G401 (cell line): ENCODE measurements around the gene NAA25. TPM values are rescaled to one million over a fixed set of nuclear protein-coding genes. Genes with fewer than 3 reads are reported as not detected.
"Not testable (repeated sequence)": the region's sequence is repeated elsewhere in the genome, so short reads cannot be mapped to it uniquely, and the experiment has no call there.

Experiments used
- DNase-seq: peaks from one replicate; pipeline ENCODE4 v3.0.0-alpha.2; 2015; ENCODE audit warnings: low spot score
- in situ Hi-C: cut with HindIII; loops from 2 replicates; pipeline ENCODE4 v1.10.0; 2016; ENCODE audit warnings: low sequenced_read_pairs, mixed read lengths
- total RNA-seq: library from RNA; depleted of rRNA; stranded (reverse); fragments of >200 nt; shearing (Covaris generic); gene quantifications from 2 replicates; pipeline ENCODE4 v1.2.3, GENCODE V29; 2014

The NAA25 gene
- total RNA-seq, 1 experiment from 2014 or later: 7.7 TPM

DNA sequence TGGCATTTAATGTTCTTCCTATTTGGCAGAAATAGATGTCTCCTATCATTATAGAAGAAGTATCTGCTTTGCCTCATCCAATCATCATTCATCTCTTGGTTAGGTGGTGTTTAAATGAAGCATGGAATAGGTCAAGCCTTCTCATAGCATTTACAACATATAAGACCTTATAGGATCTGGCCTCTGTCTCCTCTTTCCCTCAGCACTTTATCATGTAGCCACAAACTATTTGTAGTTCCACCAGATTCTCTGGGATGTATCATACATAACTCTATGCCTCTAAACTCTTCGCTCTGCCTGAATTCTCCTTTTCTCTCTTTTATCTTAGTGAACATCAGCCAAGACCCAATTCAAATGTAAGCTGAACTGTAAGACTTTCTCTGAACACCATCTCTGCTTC, 20.7 kb downstream of the NAA25 start:
- in situ Hi-C loops: no loop called here
- DNase-seq: no peak

DNA sequence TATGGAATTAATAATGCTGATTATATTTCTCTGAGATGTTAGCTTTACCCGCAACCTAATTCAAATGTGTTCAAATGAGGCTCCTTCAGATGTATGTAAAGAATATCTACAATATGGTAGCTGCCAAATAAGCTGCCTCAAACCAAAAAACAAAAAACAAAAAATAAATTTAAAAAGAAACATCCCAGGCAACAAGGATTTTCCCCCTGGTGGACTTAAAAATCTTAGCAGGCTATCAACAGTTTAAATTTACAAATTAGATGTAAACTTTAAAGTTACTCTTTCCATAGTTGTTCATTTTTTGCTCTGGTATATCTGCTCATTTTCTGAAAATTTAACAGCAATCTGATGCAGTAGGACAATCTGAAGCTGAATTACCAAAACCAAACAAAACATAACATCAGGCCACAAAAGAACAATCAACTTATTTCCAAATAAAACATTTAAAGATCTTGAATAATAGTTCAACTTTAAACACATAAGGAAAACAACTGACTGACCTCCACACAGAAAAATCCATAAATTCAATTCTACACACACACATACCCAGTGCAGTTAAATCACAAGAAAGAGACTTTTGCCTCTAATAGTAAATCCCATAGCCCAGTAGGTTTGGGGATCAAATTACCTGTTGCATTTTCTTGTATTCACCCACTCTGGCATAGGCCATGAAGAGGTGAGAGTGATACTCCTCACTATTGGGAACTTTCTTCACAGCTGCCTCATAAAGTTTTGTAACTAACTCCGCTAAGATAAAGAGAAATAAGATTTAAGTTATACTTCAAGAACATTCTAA, 21.3 kb downstream of the NAA25 start:
- in situ Hi-C loops: no loop called here
- DNase-seq: no peak

DNA sequence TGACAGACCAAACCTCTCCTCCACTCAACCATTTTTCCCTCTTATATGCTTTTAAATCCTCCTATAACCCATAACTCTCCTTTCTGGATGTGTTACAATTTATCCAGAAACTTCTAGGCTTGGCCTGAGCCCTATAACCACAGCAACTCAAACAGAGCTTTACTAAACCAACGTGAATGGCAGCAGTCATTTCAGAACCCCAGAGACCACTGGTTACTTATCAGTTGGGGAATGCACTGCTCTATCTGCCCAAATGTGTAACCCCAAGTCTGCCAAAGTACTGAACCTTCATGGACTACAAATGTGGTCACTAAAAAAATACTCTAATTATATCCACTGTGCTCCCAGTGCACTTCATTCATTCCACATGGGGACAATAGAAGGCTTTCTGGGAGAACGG, 42.0 kb downstream of the NAA25 start:
- no peak for DNase-seq
- in situ Hi-C loops: no loop called here

DNA sequence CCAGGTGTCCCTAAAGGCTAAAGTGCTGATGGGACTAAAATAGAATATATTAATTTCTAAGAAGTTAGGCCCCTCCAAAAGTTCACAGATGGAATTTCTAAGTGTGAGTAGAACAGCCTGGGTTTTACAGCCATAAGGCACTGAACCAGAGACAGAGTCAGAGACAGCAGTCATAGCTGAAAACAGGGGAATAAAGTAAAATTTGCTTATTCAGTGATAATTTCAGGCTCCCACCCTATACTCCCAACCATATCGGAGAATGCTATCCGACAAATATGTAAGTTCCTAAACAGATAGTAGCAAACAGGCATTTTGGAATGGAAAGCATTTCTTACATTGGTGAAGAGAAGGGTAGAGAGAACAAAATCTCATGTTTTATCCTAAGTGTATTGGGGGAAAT, 45.3 kb downstream of the NAA25 start:
- in situ Hi-C loops: no loop called here

DNA sequence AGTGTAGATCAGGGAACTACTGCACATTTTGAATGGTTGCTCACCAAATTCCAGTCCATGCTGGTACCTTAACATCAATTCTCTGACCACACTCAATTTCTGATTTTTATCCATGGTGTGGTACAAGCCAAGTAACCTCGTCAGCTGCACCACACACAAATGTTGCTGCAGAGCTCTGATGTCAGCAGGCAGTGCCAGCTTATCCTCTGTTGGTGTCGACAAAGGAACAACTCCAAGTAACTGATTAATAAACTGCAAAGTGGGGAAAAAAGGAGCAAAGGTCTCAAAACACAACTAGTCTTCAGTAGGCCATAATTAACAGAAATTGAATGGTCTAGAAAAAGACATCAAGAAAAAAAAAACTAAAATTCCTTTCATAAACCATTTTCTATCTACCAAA, 47.4 kb downstream of the NAA25 start:
- in situ Hi-C loops: no loop called here
- DNase-seq: no peak

More for the DNA sequence above, 45.3 kb downstream of the NAA25 start:
- no peak for DNase-seq

DNA sequence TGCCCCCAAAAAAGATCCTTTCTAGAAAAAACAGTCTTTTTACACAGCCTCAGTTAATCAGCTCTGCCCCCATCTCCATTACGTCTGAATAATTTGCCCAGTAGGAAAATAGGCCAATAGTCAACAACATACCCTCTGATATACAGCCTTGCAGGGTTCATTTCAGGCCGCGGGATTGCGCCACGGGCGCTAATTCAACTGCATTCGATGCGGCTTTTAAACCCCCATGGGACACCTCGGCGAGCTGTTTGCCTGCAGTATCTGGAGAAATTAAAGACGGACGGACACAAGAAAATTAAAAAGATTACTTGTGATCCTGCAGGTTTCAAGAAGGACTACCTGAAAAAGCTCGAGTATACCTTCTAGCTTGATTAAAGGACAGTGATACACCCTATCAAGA, 59.2 kb downstream of the NAA25 start:
- in situ Hi-C loops: no loop called here
- DNase-seq: no peak

DNA sequence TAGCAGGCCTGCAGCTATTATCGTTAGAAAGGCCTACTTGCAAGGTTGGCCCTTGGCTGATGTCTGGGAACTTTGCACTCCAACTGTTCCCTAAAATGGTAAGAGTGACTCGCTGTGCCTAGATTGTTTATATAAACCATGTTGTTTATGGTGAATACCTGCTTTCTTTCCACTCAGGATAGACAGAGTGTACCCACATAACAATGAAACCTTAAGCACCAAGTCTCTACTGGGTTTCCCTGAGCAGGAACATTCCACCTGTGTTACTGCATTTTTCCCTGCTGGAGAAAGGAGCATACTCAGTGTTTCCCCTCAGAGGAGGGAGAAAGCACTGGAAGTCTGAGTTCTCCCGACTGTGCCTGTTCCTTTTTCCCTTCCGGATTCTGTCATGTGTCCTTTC, 62.6 kb downstream of the NAA25 start:
- in situ Hi-C loops: no loop called here
- DNase-seq: no peak

DNA sequence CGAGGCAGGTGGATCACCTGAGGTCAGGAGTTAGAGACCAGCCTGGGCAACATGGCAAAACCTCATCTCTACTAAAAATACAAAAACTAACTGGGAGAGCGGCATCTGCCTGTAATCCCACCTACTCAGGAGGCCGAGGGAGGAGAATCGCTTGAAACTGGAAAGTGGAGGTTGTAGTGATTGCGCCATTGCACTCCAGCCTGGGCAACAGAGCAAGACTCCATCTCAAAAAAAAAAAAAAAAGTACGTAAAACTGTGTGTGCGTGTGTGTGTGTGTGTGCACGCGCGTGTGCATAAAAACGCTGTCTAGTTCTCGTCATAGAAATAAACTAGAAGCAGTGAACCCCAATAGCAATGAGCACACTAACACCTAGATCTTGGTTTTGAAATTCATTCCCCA, 72.0 kb downstream of the NAA25 start:
- in situ Hi-C loops: not testable (repeated sequence)

DNA sequence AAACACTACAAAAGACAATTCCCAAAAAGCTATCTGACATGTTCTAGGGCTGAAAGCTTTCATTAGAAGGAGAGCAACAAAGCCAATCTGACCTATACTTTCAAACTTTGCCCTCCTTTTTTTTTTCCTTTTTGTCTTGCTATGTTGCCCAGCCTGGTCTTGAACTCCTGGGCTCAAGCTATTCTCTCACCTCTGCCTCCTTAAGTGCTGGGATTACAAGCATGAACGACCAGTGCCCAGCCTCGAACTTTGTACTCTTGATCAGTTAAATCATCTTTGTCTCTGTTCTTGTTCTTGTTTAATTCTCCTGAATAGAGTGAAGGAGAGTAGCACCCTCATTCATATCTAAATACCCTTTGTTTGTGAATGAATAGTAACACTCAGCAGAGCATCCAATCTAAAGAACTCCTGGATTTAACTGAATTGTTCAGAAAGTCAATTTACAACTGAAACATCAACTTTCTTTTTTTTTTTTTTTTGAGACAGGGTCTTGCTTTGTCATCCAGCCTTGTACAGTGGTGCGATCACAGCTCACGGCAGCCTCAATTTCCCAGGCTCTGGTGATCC, 73.3 kb downstream of the NAA25 start:
- in situ Hi-C loops: no loop called here
- no peak for DNase-seq

More for the DNA sequence above, 72.0 kb downstream of the NAA25 start:
- not testable (repeated sequence) for DNase-seq

DNA sequence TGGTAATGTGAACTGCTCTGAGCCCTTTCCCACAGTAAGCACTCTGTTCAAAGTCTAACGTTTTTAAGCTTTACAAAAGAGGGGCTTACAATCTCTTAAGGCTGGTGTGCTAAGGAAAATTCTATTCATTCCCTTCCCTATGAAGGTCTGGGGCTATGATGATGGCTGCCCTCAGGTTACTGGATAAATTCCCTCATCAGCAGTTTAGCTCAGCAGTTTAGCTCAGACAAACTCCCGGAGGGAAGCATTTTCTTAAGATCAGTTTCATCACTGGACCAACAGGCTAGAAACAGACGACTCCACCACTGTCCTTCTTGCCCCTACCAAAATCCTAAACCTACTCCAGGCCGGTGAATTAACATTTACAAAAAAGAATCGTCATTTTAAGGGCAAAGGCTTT, 76.3 kb downstream of the NAA25 start:
- no peak for DNase-seq
- in situ Hi-C loops: no loop called here

DNA sequence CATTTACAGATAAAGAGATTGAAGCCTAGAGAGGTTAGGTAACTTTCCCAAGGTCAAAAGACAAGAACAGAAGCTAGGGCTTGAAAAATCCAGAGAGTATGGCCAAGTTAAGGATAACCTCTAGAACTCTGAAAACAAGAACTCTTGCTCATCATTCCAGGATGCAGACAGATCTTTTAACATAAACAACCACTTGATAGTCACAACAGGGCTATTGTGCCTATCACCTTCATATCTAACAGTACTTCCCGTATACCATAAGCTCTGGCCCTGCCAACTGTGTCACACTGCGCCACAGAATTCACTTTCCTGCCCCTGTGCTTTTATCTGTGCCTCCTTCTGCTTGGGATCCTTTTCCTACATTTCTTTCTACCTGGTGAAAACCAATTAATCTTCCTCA, 77.1 kb downstream of the NAA25 start:
- DNase-seq: no peak
- in situ Hi-C loops: no loop called here

DNA sequence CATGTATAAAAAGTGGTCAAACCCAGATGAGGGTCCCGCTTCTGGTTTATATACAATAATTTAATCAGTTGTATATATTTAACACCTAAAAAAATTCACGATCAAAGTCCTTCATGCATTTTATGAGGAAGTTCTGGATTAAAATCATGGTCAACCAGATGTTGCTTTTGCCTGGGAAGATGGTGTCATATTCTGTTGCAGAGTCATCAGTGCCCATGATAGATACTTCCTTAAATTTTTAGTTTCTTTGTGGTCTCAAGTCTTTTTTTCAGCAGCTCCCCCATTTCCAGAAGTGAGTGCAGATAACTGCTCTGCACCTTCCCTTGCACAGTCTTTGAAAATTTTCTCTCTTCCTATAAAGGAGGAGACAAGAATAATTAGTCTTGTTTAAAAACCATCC, 79.3 kb downstream of the NAA25 start:
- in situ Hi-C loops: no loop called here
- DNase-seq: no peak

DNA sequence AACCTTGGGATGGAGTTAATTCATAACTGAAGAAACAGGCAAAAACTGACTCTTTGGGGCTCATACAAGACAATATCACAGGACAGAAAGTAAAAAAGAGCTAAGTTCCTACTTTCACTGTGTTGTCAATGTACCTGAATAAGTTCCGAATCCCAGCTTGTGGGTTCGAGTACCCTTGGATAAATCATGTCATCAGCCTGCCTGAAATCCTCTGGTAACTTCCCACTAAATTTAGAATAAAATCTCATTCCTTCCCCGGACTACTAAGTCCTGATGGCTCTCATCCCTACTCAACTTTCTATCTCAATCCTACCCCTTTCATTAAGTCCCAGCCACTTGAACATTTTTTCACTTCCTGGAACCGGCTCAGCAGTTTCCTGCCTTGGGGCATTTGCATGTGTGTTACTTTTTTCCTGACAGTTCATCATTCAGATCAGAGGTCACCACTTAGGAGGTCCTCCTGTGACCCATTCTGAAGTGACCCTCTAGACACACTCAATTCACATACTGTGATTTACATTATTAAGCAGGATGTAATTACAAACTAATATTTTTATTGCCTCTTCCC, 82.7 kb downstream of the NAA25 start:
- no peak for DNase-seq
- in situ Hi-C loops: no loop called here

DNA sequence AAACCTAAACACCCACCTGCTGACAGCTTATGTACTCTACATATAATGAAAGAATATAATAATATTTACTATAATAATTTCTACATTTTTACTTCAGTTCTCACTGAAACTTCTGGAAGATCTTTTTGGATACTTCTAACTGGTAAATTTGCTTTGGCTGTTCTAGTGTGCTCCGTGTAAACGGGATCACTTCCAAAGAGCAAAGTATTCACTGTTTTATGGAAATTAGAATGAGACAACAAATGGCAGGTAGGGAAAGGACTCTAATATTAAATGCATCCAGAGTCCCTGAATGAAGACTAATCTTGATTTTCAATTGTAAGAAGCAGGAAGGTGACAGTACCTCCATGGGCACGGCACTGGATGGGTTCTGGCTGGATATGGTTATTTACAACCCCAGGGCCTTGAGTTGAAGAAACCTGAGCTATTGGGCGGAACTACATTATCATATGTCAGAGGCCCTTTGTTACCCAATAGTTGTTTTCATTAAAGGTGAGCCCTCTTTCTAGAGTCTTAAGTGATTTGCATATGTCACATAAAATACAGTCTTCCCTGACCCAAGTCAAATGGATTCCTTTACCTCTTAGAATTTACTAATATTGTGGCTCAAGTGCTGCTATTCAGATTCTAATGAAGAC, 84.7 kb downstream of the NAA25 start:
- no peak for DNase-seq
- in situ Hi-C loops: no loop called here

DNA sequence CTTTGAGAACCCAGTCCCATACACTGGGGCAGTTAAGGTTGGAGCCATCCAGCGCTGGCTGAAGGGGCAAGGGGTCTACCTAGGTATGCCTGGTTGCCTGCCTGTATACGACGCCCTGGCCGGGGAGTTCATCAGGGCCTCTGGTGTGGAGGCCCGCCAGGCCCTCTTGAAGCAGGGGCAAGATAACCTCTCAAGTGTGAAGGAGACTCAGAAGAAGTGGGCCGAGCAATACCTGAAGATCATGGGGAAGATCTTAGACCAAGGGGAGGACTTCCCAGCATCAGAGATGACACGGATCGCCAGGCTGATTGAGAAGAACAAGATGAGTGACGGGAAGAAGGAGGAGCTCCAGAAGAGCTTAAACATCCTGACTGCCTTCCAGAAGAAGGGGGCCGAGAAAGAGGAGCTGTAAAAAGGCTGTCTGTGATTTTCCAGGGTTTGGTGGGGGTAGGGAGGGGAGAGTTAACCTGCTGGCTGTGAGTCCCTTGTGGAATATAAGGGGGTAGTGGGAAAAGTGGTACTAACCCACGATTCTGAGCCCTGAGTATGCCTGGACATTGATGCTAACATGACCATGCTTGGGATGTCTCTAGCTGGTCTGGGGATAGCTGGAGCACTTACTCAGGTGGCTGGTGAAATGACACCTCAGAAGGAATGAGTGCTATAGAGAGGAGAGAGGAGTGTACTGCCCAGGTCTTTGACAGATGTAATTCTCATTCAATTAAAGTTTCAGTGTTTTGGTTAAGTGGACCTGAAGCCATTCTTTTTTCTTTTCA, 86.2 kb downstream of the NAA25 start:
- DNase-seq: no peak
- in situ Hi-C loops: no loop called here

DNA sequence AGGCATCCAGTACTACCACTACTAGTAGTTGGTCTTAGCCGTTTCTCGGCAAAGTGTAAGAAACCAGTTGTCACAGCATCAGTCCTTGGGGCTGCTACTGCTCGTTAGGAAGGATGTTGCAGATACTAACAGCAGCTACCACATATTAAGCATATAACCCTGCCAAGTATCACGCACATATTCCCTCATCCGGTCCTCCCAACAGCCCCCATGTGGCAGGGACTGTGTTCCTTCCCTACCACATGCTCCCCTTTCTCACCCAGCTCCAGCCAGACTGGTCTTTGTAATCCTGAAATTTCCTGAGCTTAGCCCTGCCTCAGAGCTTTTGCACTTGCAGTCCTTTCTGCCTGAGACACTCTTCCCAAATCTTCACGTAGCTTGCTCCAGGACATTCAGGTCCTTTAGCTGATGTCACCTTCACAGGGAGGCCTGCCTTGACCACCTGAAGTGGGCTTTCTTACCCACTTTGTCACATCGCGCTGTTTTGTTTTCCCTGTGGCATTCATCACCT, 87.6 kb downstream of the NAA25 start:
- no peak for DNase-seq
- in situ Hi-C loops: no loop called here

DNA sequence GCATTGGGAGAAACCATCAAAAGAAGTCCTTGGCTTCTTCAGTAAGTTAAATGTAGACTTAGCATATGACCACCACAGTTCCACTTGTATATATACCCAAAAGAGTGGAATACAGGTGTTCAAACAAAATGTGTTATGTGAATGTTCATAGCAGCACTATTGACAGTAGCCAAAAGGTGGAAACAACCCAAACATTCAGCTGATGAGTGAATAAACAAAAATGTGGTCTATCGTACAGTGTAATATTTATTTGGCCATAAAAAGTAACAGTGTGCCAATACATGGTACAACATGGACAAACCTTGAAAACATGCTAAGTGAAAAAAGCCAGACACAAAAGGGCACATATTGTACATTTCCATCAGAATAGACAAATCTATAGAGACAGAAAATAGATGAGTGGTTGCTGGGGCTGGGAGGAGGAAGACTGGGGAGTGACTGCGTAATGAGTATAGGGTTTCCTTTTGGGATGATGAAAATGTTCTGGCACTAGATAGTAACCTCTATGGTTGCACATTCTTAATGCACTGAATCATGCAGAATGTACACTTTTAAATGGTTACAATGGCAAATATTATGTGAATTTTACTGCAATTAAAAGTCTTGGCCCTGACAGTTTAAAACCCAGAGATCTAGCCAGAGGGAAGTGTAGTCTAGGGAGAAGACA, 89.9 kb downstream of the NAA25 start:
- in situ Hi-C loops: no loop called here
- no peak for DNase-seq

DNA sequence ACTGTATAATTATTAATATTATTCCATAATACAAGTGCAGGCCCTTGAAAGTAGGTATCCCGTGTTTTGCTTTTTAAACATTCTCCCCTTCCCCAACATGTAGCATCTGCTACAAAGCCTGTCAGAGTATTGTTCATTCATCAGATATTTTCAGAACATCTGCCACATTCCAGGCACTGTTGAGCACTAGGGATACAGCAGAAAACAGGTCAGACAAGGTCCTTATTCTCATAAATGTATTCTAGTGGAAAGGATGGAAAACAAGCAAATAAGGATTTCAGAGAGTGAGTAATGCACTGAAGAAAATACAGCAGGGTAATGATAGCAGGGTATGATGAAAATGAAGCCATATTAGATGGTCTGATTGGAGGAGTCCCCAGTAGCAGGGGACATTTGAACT, 91.5 kb downstream of the NAA25 start:
- DNase-seq: no peak
- in situ Hi-C loops: no loop called here

DNA sequence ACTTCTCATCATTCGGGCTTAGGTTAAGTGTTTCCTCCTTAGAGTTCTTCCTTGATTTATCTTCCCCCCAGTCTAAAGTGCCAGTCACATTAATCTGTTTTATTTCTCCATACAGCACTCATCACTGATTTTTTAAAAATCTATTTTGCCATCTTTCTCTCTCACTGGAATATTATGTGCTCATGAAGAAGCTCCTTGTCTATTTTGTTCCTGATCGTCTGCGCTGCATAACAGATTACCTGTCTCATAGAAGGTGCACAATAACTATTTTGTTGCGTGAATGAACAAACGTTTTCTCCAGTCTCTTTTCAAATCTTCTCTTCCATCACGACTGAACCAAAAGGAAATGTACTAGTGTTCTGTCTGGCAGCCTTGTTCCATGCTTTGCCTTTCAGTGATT, 92.6 kb downstream of the NAA25 start:
- in situ Hi-C loops: no loop called here

More for the DNA sequence above, 92.6 kb downstream of the NAA25 start:
- no peak for DNase-seq
